H9 (cell line): ENCODE results near the gene PLCXD3. TPM values are rescaled to one million over a fixed set of nuclear protein-coding genes. Genes with fewer than 3 reads are reported as not detected.
A peak's percentile ranks its signal among the peaks of the same experiment; 100 is the strongest.

Experiments
- DNase-seq: peaks from one replicate; pipeline ENCODE4 v3.0.0-alpha.2; 2017
- H2AFZ ChIP-seq: one replicate; pipeline ENCODE4 v1.6.1; 2013; ENCODE audit warnings: mild to moderate bottlenecking, low read length, control low read depth, moderate library complexity
- H2AK5ac ChIP-seq: 2 replicates; pipeline ENCODE4 v1.6.1; 2013; ENCODE audit warnings: low read length, control low read depth, mixed read lengths; ENCODE audit not compliant: insufficient read length
- H2BK120ac ChIP-seq: one replicate; pipeline ENCODE4 v1.6.1; 2013; ENCODE audit warnings: low read depth, mild to moderate bottlenecking, low read length, control low read depth, inconsistent platforms; ENCODE audit not compliant: poor library complexity, severe bottlenecking
- H2BK12ac ChIP-seq: 2 replicates; pipeline ENCODE4 v1.6.1; 2013; ENCODE audit warnings: low read length, control low read depth, mixed read lengths, low read depth; ENCODE audit not compliant: insufficient read length
- H2BK15ac ChIP-seq: 2 replicates; pipeline ENCODE4 v1.6.1; 2013; ENCODE audit warnings: low read depth, low read length, control low read depth
- H2BK20ac ChIP-seq: one replicate; pipeline ENCODE4 v1.6.1; 2013; ENCODE audit warnings: low read depth, mild to moderate bottlenecking, low read length, control low read depth, inconsistent platforms; ENCODE audit not compliant: poor library complexity, severe bottlenecking
- H2BK5ac ChIP-seq: 2 replicates; pipeline ENCODE4 v1.6.1; 2013; ENCODE audit warnings: low read length, control low read depth, mixed read lengths; ENCODE audit not compliant: insufficient read length
- H3K14ac ChIP-seq: 2 replicates; pipeline ENCODE4 v1.6.1; 2013; ENCODE audit warnings: low read length, control low read depth; ENCODE audit not compliant: insufficient read depth
- H3K18ac ChIP-seq: 2 replicates; pipeline ENCODE4 v1.6.1; 2013; ENCODE audit warnings: low read depth, mild to moderate bottlenecking, mixed read lengths, low read length, control low read depth; ENCODE audit not compliant: insufficient read length
- H3K23ac ChIP-seq: 2 replicates; pipeline ENCODE4 v1.6.1; 2013; ENCODE audit warnings: low read length, control low read depth, mixed read lengths, low read depth; ENCODE audit not compliant: insufficient read length
- H3K23me2 ChIP-seq: 2 replicates; pipeline ENCODE4 v1.6.1; 2013; ENCODE audit warnings: low read depth, mild to moderate bottlenecking, mixed read lengths, low read length, control low read depth; ENCODE audit not compliant: insufficient read length, poor library complexity, severe bottlenecking
- H3K27ac ChIP-seq: 2 replicates; pipeline ENCODE4 v1.5.1; 2013; ENCODE audit warnings: low read length, control low read depth, mixed read lengths, low read depth; ENCODE audit not compliant: insufficient read length
- H3K27me3 ChIP-seq: 2 replicates; pipeline ENCODE4 v1.6.1; 2013; ENCODE audit warnings: low read length, control low read depth, inconsistent platforms; ENCODE audit not compliant: insufficient read depth
- H3K4ac ChIP-seq: 2 replicates; pipeline ENCODE4 v1.6.1; 2013; ENCODE audit warnings: low read depth, mild to moderate bottlenecking, control low read depth, inconsistent platforms, low read length, moderate library complexity
- H3K4me1 ChIP-seq: 2 replicates; pipeline ENCODE4 v1.6.1; 2013; ENCODE audit warnings: low read length, control low read depth, inconsistent platforms; ENCODE audit not compliant: insufficient read depth
- H3K4me2 ChIP-seq: 2 replicates; pipeline ENCODE4 v1.6.1; 2013; ENCODE audit warnings: low read length, control low read depth, mixed read lengths; ENCODE audit not compliant: insufficient read length, insufficient read depth
- H3K56ac ChIP-seq: 2 replicates; pipeline ENCODE4 v1.6.1; 2013; ENCODE audit warnings: low read depth, mild to moderate bottlenecking, mixed read lengths, low read length, control low read depth; ENCODE audit not compliant: insufficient read length
- H3K79me1 ChIP-seq: 2 replicates; pipeline ENCODE4 v1.6.1; 2013; ENCODE audit warnings: low read depth, mild to moderate bottlenecking, moderate library complexity, low read length, control low read depth, inconsistent platforms; ENCODE audit not compliant: insufficient read depth, poor library complexity, severe bottlenecking
- H3K79me2 ChIP-seq: 2 replicates; pipeline ENCODE4 v1.6.1; 2013; ENCODE audit warnings: low read length, control low read depth, inconsistent platforms; ENCODE audit not compliant: insufficient read depth
- H3K9ac ChIP-seq: 2 replicates; pipeline ENCODE4 v1.6.1; 2013; ENCODE audit warnings: low read length, control low read depth, mixed read lengths; ENCODE audit not compliant: insufficient read length; ENCODE audit errors: extremely low read depth
- H3K9me3 ChIP-seq: one replicate; pipeline ENCODE4 v1.6.1; 2013; ENCODE audit warnings: low read depth, low read length, inconsistent platforms; ENCODE audit not compliant: control insufficient read depth
- H3T11ph ChIP-seq: one replicate; pipeline ENCODE4 v1.6.1; 2013; ENCODE audit warnings: mild to moderate bottlenecking, low read length, control low read depth, inconsistent platforms
- H4K20me1 ChIP-seq: one replicate; pipeline ENCODE4 v1.6.1; 2013; ENCODE audit not compliant: control insufficient read depth, insufficient read length, insufficient read depth
- H4K5ac ChIP-seq: 2 replicates; pipeline ENCODE4 v1.6.1; 2013; ENCODE audit warnings: low read depth, mild to moderate bottlenecking, mixed read lengths, low read length, control low read depth; ENCODE audit not compliant: insufficient read length
- H4K8ac ChIP-seq: replicated peaks from 2 replicates; pipeline ENCODE4 v1.6.1; 2013; ENCODE audit warnings: low read length, control low read depth, mixed read lengths, low read depth; ENCODE audit not compliant: insufficient read length
- H4K91ac ChIP-seq: 2 replicates; pipeline ENCODE4 v1.6.1; 2013; ENCODE audit warnings: low read depth, mild to moderate bottlenecking, moderate library complexity, mixed read lengths, low read length, control low read depth; ENCODE audit not compliant: insufficient read length
- H3K27ac Mint-ChIP-seq, 3 experiments: 2 replicates in 2 of 3; 3 replicates in 1 of 3; pipeline ENCODE4 v1.8.0; 2020 to 2021; ENCODE audit warnings: mixed read lengths in 3 of 3, mild to moderate bottlenecking in 1 of 3, moderate library complexity in 1 of 3
- H3K27me3 Mint-ChIP-seq: 2 replicates; pipeline ENCODE4 v1.8.0; 2021; ENCODE audit warnings: low read depth, mild to moderate bottlenecking, moderate library complexity, mixed read lengths
- H3K36me3 Mint-ChIP-seq, 3 experiments: 2 replicates in 2 of 3; 3 replicates in 1 of 3; pipeline ENCODE4 v1.8.0; 2020 to 2021; ENCODE audit warnings: low read depth in 3 of 3, mixed read lengths in 3 of 3; ENCODE audit not compliant: insufficient read depth in 1 of 3
- H3K4me1 Mint-ChIP-seq, 2 experiments: 2 replicates each; pipeline ENCODE4 v1.8.0; 2020; ENCODE audit warnings: mixed read lengths in 2 of 2
- H3K4me3 Mint-ChIP-seq, 2 experiments: 2 replicates in 1 of 2; 3 replicates in 1 of 2; pipeline ENCODE4 v1.8.0; 2020 to 2021; ENCODE audit warnings: mild to moderate bottlenecking in 2 of 2, mixed read lengths in 2 of 2, moderate library complexity in 1 of 2
- H3K9me3 Mint-ChIP-seq, 2 experiments: 2 replicates in 1 of 2; 3 replicates in 1 of 2; pipeline ENCODE4 v1.8.0; 2020; ENCODE audit warnings: mild to moderate bottlenecking in 2 of 2, mixed read lengths in 2 of 2, moderate library complexity in 1 of 2
- CTCF ChIP-seq: fragments of 200-600 bp; sonication (generic); conservative IDR thresholded peaks from 3 replicates; pipeline ENCODE4 v1.8.0; 2021; ENCODE audit warnings: antibody characterized with exemption, mild to moderate bottlenecking
- WGBS: extraction: QIAGEN DNeasy Blood & Tissue Kit; methylation state at CpG from one replicate; pipeline ENCODE4 v1.1.7; 2013; ENCODE audit warnings: missing lambda C conversion rate, low lambda C conversion rate, mixed read lengths; ENCODE audit not compliant: insufficient read length; ENCODE audit errors: extremely low coverage; 5-methylcytosine and 5-hydroxymethylcytosine counted together
- total RNA-seq: library from RNA; stranded (reverse); gene quantifications from 2 replicates; pipeline ENCODE4 v1.2.1, GENCODE V29; 2021

PLCXD3 gene
- total RNA-seq, 1 experiment from 2014 or later: not detected

- H3K4me2 ChIP-seq: no peak overlapping the region
- no peak overlapping the region for H3K18ac ChIP-seq
- no CpG with 5 or more reads among the region's 4 CpGs for WGBS
- Mint-ChIP-seq H3K4me3 (no peak overlapping the region), H3K4me1 (peaks cover 0 to 3% of the 10 kb centered on the region in 2 experiments; a peak in 1 of 4 replicates), H3K27ac (no peak overlapping the region), H3K36me3 (no peaks in the 10 kb centered on the region), H3K27me3 (no peaks in the 10 kb centered on the region), H3K9me3 (no peaks in the 10 kb centered on the region)
- H2BK12ac ChIP-seq: no peak overlapping the region
- no peak overlapping the region for H3K56ac ChIP-seq
- peak; percentile 56 for TF ChIP-seq CTCF
- H3K23me2 ChIP-seq: no peaks in the 10 kb centered on the region
- no peak overlapping the region for H2BK120ac ChIP-seq
- H4K20me1 ChIP-seq: no peaks in the 10 kb centered on the region
- peak; percentile 42 for DNase-seq
- H3T11ph ChIP-seq: no peak overlapping the region
- no peak overlapping the region for H3K14ac ChIP-seq
- H3K9ac ChIP-seq: no peak overlapping the region
- H3K79me2 ChIP-seq: no peaks in the 10 kb centered on the region
- no peak overlapping the region for H3K4ac ChIP-seq
- H4K8ac ChIP-seq: no peak overlapping the region
- no peaks in the 10 kb centered on the region for H3K27me3 ChIP-seq
- no peak overlapping the region for H4K5ac ChIP-seq
- no peak overlapping the region for H2BK15ac ChIP-seq
- no peak overlapping the region for H2AK5ac ChIP-seq
- H3K9me3 ChIP-seq: no peaks in the 10 kb centered on the region
- H3K23ac ChIP-seq: no peak overlapping the region
- H2BK20ac ChIP-seq: no peak overlapping the region
- H2AFZ ChIP-seq: no peak overlapping the region
- no peak overlapping the region for H4K91ac ChIP-seq
- no peaks in the 10 kb centered on the region for H3K4me1 ChIP-seq
- H3K79me1 ChIP-seq: no peaks in the 10 kb centered on the region
- no peak overlapping the region for H3K27ac ChIP-seq
- no peak overlapping the region for H2BK5ac ChIP-seq
Observed at GRCh38 chr5:41410737-41411136, 99.7 kb downstream of the PLCXD3 start.
